ENCODE measurements around the gene LRP1-AS.

DNA sequence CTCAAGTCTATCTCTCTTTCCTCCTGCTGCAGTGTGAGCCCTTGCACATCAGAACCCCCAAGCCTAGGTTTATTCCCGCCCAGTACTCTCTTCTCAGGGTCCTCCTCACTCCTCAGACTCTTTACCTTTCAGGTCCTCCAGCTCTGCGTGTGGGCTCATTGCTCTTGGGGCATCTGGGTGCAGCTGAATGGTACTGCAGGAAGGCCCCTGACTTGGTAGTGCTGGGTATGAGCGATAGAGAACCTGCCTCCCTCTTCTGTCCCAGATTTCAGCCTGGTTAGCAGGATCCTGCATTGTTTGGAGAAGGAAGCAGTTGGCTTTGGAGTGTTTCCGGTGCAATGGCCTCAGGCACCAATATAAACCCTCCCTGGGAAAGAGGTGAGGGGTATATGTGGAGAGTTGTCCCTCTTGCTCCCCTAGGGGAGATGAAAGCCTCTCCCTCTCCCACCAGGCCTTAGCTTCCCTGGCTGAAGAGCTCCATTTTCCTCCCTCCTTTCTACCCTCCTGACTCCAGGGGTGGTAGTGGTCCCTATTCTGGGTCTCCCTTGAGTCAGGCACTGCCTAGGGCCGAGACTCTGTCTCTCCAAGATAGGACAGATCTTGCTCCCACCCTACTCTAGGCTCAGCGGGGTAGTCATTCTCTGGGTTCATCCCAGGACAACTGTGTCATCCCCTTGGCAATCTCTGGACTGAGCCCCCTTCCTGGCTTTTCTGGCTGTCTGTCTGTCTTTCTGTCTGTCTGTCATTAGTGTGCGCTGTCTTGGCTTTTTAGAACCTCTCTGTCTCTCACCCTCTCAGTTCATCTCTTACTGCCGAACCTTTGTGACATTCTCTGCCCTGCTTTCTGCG lies 15.3 kb downstream of the LRP1-AS start:
- TF ChIP-seq, protein P1, sequence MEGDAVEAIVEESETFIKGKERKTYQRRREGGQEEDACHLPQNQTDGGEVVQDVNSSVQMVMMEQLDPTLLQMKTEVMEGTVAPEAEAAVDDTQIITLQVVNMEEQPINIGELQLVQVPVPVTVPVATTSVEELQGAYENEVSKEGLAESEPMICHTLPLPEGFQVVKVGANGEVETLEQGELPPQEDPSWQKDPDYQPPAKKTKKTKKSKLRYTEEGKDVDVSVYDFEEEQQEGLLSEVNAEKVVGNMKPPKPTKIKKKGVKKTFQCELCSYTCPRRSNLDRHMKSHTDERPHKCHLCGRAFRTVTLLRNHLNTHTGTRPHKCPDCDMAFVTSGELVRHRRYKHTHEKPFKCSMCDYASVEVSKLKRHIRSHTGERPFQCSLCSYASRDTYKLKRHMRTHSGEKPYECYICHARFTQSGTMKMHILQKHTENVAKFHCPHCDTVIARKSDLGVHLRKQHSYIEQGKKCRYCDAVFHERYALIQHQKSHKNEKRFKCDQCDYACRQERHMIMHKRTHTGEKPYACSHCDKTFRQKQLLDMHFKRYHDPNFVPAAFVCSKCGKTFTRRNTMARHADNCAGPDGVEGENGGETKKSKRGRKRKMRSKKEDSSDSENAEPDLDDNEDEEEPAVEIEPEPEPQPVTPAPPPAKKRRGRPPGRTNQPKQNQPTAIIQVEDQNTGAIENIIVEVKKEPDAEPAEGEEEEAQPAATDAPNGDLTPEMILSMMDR (optimal IDR thresholded peaks at IDR 0.05 in 1 of 3, IDR thresholded peaks at IDR 0.05 in 1 of 3, conservative IDR thresholded peaks at IDR 0.05 in 1 of 3; ENCODE audit: extremely low read depth in 1 of 3, insufficient read depth in 2 of 3, low read length in 3 of 3) = no peak
- no peak for TF ChIP-seq EZH2 (IDR thresholded peaks at IDR 0.05; ENCODE audit: low read length)

All from keratinocyte (primary cell).